Measurements from ENCODE around the gene SHOC2.

The SHOC2 gene

GRCh38 chr10:111017098-111017497, 97.7 kb downstream of the SHOC2 start:
- peaks cover 53% of the 10 kb centered on the region for H3K36me3 Mint-ChIP-seq (ENCODE audit: low read depth)
- H3K4me1 Mint-ChIP-seq = no peaks in the 10 kb centered on the region
- TF ChIP-seq CTCF (IDR thresholded peaks at IDR 0.05; ENCODE audit: unreplicated experiment in 3 of 3) = no peak
- H3K27ac Mint-ChIP-seq = no peak overlapping the region
- H3K27me3 Mint-ChIP-seq (ENCODE audit: low read depth) = no peaks in the 10 kb centered on the region
- no peaks in the 10 kb centered on the region for H3K9me3 Mint-ChIP-seq
- no peak overlapping the region for H3K4me3 Mint-ChIP-seq

GRCh38 chr10:111018021-111018420, 98.6 kb downstream of the SHOC2 start:
- Mint-ChIP-seq H3K36me3 (ENCODE audit: low read depth) (peaks cover 55% of the 10 kb centered on the region), H3K4me1 (no peaks in the 10 kb centered on the region), H3K27me3 (ENCODE audit: low read depth) (no peaks in the 10 kb centered on the region), H3K9me3 (peaks cover 5% of the 10 kb centered on the region), H3K27ac (no peak overlapping the region), H3K4me3 (no peak overlapping the region)
- no peak for TF ChIP-seq CTCF (IDR thresholded peaks at IDR 0.05; ENCODE audit: unreplicated experiment in 3 of 3)

- H3K4me1 Mint-ChIP-seq = no peaks in the 10 kb centered on the region
- no peak overlapping the region for H3K27ac Mint-ChIP-seq
- H3K4me3 Mint-ChIP-seq = no peak overlapping the region
- H3K9me3 Mint-ChIP-seq = peaks cover 22% of the 10 kb centered on the region
- H3K27me3 Mint-ChIP-seq (ENCODE audit: low read depth) = no peaks in the 10 kb centered on the region
- no peak for TF ChIP-seq CTCF (IDR thresholded peaks at IDR 0.05; ENCODE audit: unreplicated experiment in 3 of 3)
- peaks cover 62% of the 10 kb centered on the region for H3K36me3 Mint-ChIP-seq (ENCODE audit: low read depth)
Observed at GRCh38 chr10:111023060-111023459, 103.7 kb downstream of the SHOC2 start.

GRCh38 chr10:111030042-111030750, 110.8 kb downstream of the SHOC2 start:
- Mint-ChIP-seq H3K27ac (no peak overlapping the region), H3K9me3 (peaks cover 40% of the 10 kb centered on the region), H3K4me1 (no peaks in the 10 kb centered on the region), H3K36me3 (ENCODE audit: low read depth) (peaks cover 58% of the 10 kb centered on the region), H3K27me3 (ENCODE audit: low read depth) (no peaks in the 10 kb centered on the region), H3K4me3 (no peak overlapping the region)
- TF ChIP-seq CTCF (IDR thresholded peaks at IDR 0.05; ENCODE audit: unreplicated experiment in 3 of 3) = no peak

GRCh38 chr10:111034598-111035310, 115.3 kb downstream of the SHOC2 start:
- Mint-ChIP-seq H3K9me3 (peaks cover 46% of the 10 kb centered on the region), H3K27me3 (ENCODE audit: low read depth) (no peaks in the 10 kb centered on the region), H3K4me3 (no peak overlapping the region), H3K36me3 (ENCODE audit: low read depth) (peaks cover 40% of the 10 kb centered on the region), H3K27ac (no peak overlapping the region), H3K4me1 (no peaks in the 10 kb centered on the region)
- TF ChIP-seq CTCF (IDR thresholded peaks at IDR 0.05; ENCODE audit: unreplicated experiment in 3 of 3) = no peak

Data from nephron (organoid).